Stimulated activated CD8-positive, alpha-beta memory T cell treated with anti-CD3 and anti-CD28 coated beads, Interleukin-12 subunit alpha, Interleukin-12 subunit beta, amount 100 ng/mL, for 1 hour (primary cell): ENCODE data around the gene EGLN1.

Source experiments
- DNase-seq: peaks from one replicate; pipeline ENCODE4 v3.0.0-alpha.2; 2020; ENCODE audit warnings: low read depth

EGLN1 gene

DNA sequence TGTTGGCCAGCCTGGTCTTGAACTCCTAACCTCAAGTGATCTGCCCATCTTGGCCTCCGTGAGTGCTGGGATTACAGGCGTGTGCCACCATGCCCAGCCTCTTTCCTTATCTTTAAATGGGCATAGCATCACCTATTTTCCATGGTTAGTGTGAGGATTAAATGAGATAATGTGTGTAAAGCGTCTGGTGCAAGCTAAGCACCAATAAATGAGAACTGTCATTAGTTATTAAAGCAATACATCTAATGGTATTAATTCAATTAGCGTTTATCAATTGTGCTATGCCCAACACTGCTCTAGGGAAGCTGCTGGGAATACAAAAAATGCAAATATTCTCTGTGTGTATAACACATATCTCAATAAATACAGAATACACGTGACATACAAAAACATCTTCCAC, 94.5 kb downstream of the EGLN1 start:
- DNase-seq: no peak

GRCh38 chr1:231326248-231326647, 95.8 kb downstream of the EGLN1 start:
- no peak for DNase-seq

- no peak for DNase-seq
These were observed 97.4 kb downstream of the EGLN1 start for GRCh38 chr1:231324660-231325059.

DNA sequence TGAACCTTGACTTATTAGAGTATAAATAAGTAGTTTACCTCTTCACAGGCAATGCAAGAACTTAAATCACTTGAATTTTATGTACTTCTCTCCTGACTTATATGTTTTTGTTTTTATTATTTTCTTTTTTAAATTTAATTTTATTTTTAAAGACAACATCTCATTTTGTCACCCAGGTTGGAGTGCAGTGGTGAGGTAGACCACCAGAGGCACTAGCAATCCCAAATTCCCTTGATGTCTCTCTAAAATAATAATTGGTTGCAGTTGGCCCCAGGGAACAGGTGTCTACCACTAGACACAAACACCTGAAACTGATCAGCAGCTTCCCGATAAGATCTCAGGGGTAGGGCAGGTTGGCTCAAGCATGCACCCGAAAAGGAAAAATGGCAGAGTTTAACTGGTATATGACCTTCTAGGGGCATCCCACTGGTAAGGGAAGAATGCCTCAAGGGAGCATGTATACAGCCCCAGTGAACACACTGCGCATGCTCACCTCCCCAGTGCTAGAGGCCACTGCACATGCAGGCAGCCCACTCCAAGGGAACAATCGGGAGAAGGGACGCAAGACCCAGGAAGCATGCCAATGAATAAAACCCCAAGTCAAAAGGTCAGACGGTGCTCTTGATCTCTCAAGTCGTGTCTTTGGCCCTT, 99.1 kb downstream of the EGLN1 start:
- DNase-seq: no peak

DNA sequence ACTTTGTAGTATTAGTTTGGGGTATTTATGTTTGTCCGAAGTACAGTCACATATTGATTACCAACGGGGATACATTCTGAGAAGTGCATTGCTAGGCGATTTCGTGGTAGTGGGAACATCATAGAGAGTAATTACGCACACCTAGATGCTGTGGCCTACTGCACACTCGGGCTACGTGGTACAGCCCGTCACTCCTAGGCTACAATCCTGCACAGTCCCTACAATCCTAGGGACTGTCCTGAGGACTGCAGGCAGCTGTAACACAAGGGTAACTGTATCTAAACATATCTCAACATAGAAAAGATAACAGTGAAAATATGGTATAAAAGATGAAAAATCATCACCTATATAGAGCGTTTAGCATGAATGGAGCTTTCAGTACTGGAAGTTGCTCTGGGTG, 103.0 kb downstream of the EGLN1 start:
- DNase-seq: no peak

GRCh38 chr1:231318568-231318967, 103.5 kb downstream of the EGLN1 start:
- no peak for DNase-seq

- no peak for DNase-seq
These were observed 104.1 kb downstream of the EGLN1 start for GRCh38 chr1:231318015-231318355.

DNA sequence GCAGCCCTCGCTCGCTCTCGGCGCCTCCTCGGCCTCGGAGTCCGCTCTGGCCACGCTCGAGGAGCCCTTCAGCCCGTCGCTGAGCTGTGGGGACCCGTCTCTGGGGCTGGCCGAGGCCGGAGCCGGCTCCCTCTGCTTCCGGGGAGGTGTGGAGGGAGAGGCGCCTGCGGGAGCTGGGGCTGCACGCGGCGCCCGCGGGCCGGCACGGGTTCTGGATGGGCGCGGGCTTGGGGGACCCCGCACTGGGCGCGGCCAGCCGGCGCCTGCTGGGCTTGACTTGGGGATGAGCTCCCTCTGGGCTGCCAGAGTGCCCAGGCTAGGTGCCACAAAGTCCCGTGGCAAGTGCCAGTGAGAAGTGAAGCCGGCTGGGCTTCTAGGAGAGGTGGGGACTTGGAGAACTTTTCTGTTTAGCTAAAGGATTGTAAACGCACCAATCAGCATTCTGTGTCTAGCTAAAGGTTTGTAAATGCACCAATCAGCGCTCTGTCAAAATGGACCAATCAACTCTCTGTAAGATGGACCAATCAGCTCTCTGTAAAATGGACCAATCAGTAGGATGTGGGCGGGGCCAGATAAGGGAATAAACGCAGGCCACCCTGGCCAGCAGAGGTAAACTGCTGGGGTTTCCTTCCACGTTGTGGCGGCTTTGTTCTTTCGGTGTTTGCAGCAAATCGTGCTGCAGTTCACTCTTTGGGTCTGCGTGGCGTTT, 104.6 kb downstream of the EGLN1 start:
- no peak for DNase-seq

- DNase-seq: no peak
These were observed 106.2 kb downstream of the EGLN1 start for GRCh38 chr1:231315887-231316286.
